Fibroblast of lung (primary cell): ENCODE results near the gene MMP3. TPM values are rescaled to one million over a fixed set of nuclear protein-coding genes. Genes with fewer than 3 reads are reported as not detected.

Experiments
- DNase-seq, 2 donors: peaks; one replicate each; pipeline versions ENCODE4 v3.0.0 to v3.0.0-alpha.2; 2010; ENCODE audit warnings: low read depth in 2 of 2
- H2AFZ ChIP-seq: 2 replicates; pipeline ENCODE4 v1.5.1; 2012; ENCODE audit warnings: low read length, control low read depth, inconsistent platforms
- H3K27ac ChIP-seq: 2 replicates; pipeline ENCODE4 v1.5.1; 2011; ENCODE audit warnings: low read length, control low read depth; ENCODE audit not compliant: insufficient read depth
- H3K27me3 ChIP-seq: 2 replicates; pipeline ENCODE4 v1.5.1; 2011; ENCODE audit warnings: mild to moderate bottlenecking, low read length; ENCODE audit not compliant: control insufficient read depth, insufficient read depth
- H3K36me3 ChIP-seq: 2 replicates; pipeline ENCODE4 v1.5.1; 2011; ENCODE audit warnings: low read length; ENCODE audit not compliant: control insufficient read depth, insufficient read depth
- H3K4me1 ChIP-seq: 2 replicates; pipeline ENCODE4 v1.5.1; 2011; ENCODE audit warnings: low read length; ENCODE audit not compliant: control insufficient read depth, insufficient read depth; ENCODE audit errors: extremely low read depth
- H3K4me2 ChIP-seq: 2 replicates; pipeline ENCODE4 v1.5.1; 2011; ENCODE audit warnings: low read length, control low read depth; ENCODE audit not compliant: insufficient read depth; ENCODE audit errors: extremely low read depth
- H3K4me3 ChIP-seq, 4 experiments: fragments of 200-600 bp in 1 of 4; sonication (generic) in 1 of 4; replicated peaks in 1 of 4; 2 replicates each; pipeline ENCODE4 v1.5.1; 2011 to 2016; ENCODE audit warnings: low read length in 4 of 4, low read depth in 3 of 4, mild to moderate bottlenecking in 3 of 4, control low read depth in 2 of 4, inconsistent platforms in 1 of 4, mixed read lengths in 1 of 4; ENCODE audit not compliant: insufficient read depth in 1 of 4; ENCODE audit errors: control extremely low read depth in 1 of 4
- H3K79me2 ChIP-seq: 2 replicates; pipeline ENCODE4 v1.5.1; 2012; ENCODE audit warnings: mild to moderate bottlenecking, low read length, inconsistent platforms; ENCODE audit not compliant: control insufficient read depth, insufficient read depth
- H3K9ac ChIP-seq: 2 replicates; pipeline ENCODE4 v1.5.1; 2011; ENCODE audit warnings: mild to moderate bottlenecking, low read length, control low read depth; ENCODE audit not compliant: insufficient read depth
- H3K9me3 ChIP-seq: 2 replicates; pipeline ENCODE4 v1.5.1; 2012; ENCODE audit warnings: low read depth, low read length; ENCODE audit not compliant: control insufficient read depth, insufficient read depth
- H4K20me1 ChIP-seq: 2 replicates; pipeline ENCODE4 v1.5.1; 2011; ENCODE audit warnings: low read length; ENCODE audit not compliant: control insufficient read depth, insufficient read depth; ENCODE audit errors: extremely low read depth
- EZH2 ChIP-seq: IDR thresholded peaks from 2 replicates; pipeline ENCODE4 v1.5.1; 2012; ENCODE audit warnings: low read length, control low read depth, mild to moderate bottlenecking; ENCODE audit errors: missing control alignments
- polyA plus RNA-seq, 2 donors: library from polyadenylated mRNA; depleted of rRNA in 1 of 2; stranded (reverse) in 1 of 2; unstranded in 1 of 2; fragments of >200 nt; gene quantifications; 2 replicates each; pipeline ENCODE4 v1.2.1, GENCODE V29; 2011 to 2012; ENCODE audit warnings: missing spikeins in 1 of 2
- total RNA-seq: library from RNA; depleted of rRNA; stranded (reverse); fragments of >200 nt; gene quantifications from 2 replicates; pipeline ENCODE4 v1.2.1, GENCODE V29; 2014
- TF ChIP-seq, protein P1 (sequence below), 2 donors: IDR thresholded peaks in 1 of 2; conservative IDR thresholded peaks in 1 of 2; 1 replicate in 1 of 2; 2 replicates in 1 of 2; pipeline ENCODE4 v1.5.1; 2011 to 2012; ENCODE audit warnings: low read length in 2 of 2, control low read depth in 1 of 2, inconsistent platforms in 1 of 2, low read depth in 1 of 2, mild to moderate bottlenecking in 1 of 2

The MMP3 gene
- total and polyA plus RNA-seq, 2 donors (not counting 1 experiment from before 2014, with no cell fraction given): 19.1 to 47.1 TPM

DNA sequence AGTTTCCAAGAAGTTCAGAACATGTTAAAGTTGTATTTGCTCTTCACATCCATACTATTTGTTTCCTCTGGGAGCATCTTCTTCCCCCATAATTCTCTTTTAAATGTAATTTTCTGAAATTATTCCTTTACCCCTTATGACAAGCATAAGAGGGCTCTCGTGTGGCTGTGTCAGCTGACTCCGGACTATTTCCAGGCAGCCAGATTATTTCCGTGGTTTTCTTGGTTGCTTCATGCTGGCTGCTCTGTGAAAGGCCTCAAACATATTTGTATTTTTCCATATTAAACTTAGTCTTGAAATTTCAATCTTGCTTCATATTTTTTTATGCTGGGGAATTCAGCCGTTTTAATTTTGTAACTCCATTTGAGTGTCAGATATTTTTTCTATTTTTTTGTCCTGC lies 42.6 kb downstream of the MMP3 start:
- no peak overlapping the region for H3K4me3 ChIP-seq
- no peak overlapping the region for H3K9ac ChIP-seq
- H2AFZ ChIP-seq: no peak overlapping the region
- peaks cover 7% of the 10 kb centered on the region for H3K4me1 ChIP-seq
- no peak for TF ChIP-seq EZH2
- TF ChIP-seq, protein P1, sequence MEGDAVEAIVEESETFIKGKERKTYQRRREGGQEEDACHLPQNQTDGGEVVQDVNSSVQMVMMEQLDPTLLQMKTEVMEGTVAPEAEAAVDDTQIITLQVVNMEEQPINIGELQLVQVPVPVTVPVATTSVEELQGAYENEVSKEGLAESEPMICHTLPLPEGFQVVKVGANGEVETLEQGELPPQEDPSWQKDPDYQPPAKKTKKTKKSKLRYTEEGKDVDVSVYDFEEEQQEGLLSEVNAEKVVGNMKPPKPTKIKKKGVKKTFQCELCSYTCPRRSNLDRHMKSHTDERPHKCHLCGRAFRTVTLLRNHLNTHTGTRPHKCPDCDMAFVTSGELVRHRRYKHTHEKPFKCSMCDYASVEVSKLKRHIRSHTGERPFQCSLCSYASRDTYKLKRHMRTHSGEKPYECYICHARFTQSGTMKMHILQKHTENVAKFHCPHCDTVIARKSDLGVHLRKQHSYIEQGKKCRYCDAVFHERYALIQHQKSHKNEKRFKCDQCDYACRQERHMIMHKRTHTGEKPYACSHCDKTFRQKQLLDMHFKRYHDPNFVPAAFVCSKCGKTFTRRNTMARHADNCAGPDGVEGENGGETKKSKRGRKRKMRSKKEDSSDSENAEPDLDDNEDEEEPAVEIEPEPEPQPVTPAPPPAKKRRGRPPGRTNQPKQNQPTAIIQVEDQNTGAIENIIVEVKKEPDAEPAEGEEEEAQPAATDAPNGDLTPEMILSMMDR (conservative IDR thresholded peaks at IDR 0.05 in 1 of 2, IDR thresholded peaks at IDR 0.05 in 1 of 2; ENCODE audit: low read depth in 1 of 2, low read length in 2 of 2): no peak
- DNase-seq: no peak
- H4K20me1 ChIP-seq: no peaks in the 10 kb centered on the region
- H3K27ac ChIP-seq: no peak overlapping the region
- H3K79me2 ChIP-seq: no peaks in the 10 kb centered on the region
- H3K4me2 ChIP-seq: no peak overlapping the region
- H3K36me3 ChIP-seq: no peaks in the 10 kb centered on the region
- no peaks in the 10 kb centered on the region for H3K9me3 ChIP-seq
- H3K27me3 ChIP-seq: no peaks in the 10 kb centered on the region

DNA sequence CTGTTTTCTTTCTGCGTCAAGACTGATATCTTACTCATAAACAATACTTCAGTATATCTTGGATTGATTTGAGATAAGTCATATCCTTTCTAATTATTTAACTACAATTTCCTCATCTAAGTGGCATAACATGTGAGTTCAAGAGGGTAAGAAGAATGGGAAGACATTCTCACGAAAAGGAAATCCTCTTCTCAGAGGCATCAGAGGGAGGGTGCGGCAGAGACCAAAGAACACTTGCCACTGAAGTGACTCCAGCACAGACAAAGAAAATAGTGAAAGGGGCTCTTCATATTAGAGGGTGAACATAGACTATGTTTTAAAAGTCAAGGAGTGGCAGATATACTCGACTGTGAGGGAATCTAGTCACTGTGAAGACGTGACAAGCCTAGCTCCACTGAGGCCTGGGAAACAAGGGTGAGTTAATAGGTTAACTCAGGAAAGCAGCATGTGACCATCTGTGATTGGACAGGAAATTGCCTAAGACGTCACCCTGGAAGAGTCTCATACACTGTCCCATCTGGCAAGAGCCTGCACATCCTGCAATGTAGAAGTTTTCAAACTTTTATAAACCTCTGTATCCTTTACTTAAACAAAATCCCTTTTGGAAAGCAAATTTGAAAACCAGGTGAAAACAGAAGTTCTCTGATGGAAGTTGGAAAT lies 43.6 kb downstream of the MMP3 start:
- Histone ChIP-seq H3K27ac (no peak overlapping the region), H3K27me3 (no peaks in the 10 kb centered on the region), H3K4me3 (no peak overlapping the region), H3K79me2 (no peaks in the 10 kb centered on the region), H3K36me3 (no peaks in the 10 kb centered on the region), H3K9me3 (no peaks in the 10 kb centered on the region), H2AFZ (no peak overlapping the region), H3K4me2 (no peak overlapping the region), H3K9ac (no peak overlapping the region), H4K20me1 (no peaks in the 10 kb centered on the region), H3K4me1 (peaks cover 7% of the 10 kb centered on the region)
- DNase-seq: no peak
- TF ChIP-seq, protein P1 (conservative IDR thresholded peaks at IDR 0.05 in 1 of 2, IDR thresholded peaks at IDR 0.05 in 1 of 2; ENCODE audit: low read depth in 1 of 2, low read length in 2 of 2): no peak
- TF ChIP-seq EZH2: no peak

DNA sequence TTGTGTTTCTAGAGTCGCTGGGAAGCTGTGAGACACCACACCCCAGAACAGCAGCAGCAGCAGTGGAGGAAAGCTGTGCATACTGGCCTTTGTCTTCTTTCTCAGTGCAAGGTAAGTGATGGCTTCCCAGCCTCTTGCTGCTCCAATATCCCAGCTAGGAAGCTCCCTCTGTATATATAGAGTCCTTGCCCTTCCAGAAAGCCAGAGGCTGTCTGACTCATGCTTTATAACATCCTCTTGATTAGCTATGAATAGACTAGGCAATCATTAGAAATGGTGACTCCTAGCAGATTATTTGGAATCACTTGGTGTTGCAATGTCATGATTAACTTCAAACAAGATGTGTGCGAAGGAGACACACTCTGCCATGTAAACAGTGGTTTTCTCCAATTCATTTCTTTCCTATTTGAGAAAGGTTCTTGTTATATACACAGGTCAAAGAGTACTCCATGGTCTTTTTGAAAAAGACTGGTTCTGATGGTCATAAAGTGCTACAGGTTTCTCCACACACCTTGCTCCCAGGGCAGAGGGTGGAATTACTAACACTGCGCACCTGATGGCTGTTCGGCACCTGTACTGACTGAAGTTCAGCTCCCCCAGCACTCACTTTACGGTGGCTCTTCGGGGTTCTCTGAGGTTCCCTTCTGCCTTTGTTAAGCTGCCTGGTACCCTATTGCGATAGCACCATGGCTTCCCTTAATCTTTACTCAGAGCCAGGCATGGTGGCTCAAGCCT lies 45.2 kb downstream of the MMP3 start, which contains the start of gene MMP1:
Gene MMP1, minus strand, starts transcription at position 149 of the 735 bp plus-strand sequence. Its CDS starts 68 bp downstream, at position 81.
- no peak within 1 kb of the TSS for H3K9ac ChIP-seq
- peak within 1 kb of the TSS in 1 of 4 experiments; percentile 33 for H3K4me3 ChIP-seq
- H2AFZ ChIP-seq: no peak within 1 kb of the TSS
- no peaks in the 10 kb centered on the region for H3K9me3 ChIP-seq
- H4K20me1 ChIP-seq: no peaks in the 10 kb centered on the region
- peak within 1 kb of the TSS; percentile 50 for H3K4me2 ChIP-seq
- no peaks in the 10 kb centered on the region for H3K27me3 ChIP-seq
- H3K79me2 ChIP-seq: no peaks in the 10 kb centered on the region
- peaks cover 7% of the 10 kb centered on the region for H3K4me1 ChIP-seq
- DNase-seq: peak; percentile 72 to 77
- no peaks in the 10 kb centered on the region for H3K36me3 ChIP-seq
- TF ChIP-seq, protein P1 (conservative IDR thresholded peaks at IDR 0.05 in 1 of 2, IDR thresholded peaks at IDR 0.05 in 1 of 2; ENCODE audit: low read depth in 1 of 2, low read length in 2 of 2): no peak
- TF ChIP-seq EZH2: no peak
- peak within 1 kb of the TSS; percentile 26 for H3K27ac ChIP-seq
